Bronchus fibroblast of lung (primary cell): ENCODE results near the gene ZNF227. TPM values are rescaled to one million over a fixed set of nuclear protein-coding genes. Genes with fewer than 3 reads are reported as not detected.

Experiments
- total RNA-seq: library from RNA; depleted of rRNA; stranded (reverse); fragments of >200 nt; gene quantifications from 2 replicates; pipeline ENCODE4 v1.2.3, GENCODE V29; 2015

The ZNF227 gene
- total RNA-seq: 6.1 and 7.1 TPM in 2 replicates

GRCh38 chr19:44212250-44212865 lies at the start of gene ZNF227:
Gene ZNF227 (plus strand): TSS chr19:44212532. CDS start chr19:44217793, 5,261 bp downstream.

GRCh38 chr19:44164673-44165512 lies 47.4 kb upstream of the ZNF227 start, which contains the start of gene ZNF226:
Gene ZNF226 (plus strand): TSS chr19:44165100. CDS start chr19:44170081, 4,981 bp downstream.

Other genes starting within 250 kb of the ZNF227 start
- gene ZNF155, start 228.3 kb upstream of the ZNF227 start, total RNA-seq: 2.9 and 4.8 TPM in 2 replicates
- gene ZNF230, start 209.6 kb upstream of the ZNF227 start, total RNA-seq: 1.2 and 2.2 TPM in 2 replicates
- gene ZNF222, start 187.2 kb upstream of the ZNF227 start, total RNA-seq: 1.8 and 4.9 TPM in 2 replicates
- gene ZNF223, start 160.5 kb upstream of the ZNF227 start, total RNA-seq: 2.4 and 3.5 TPM in 2 replicates
- 0.74 and 1.0 TPM in 2 replicates for gene ZNF284, start 140.4 kb upstream of the ZNF227 start, total RNA-seq
- gene ZNF224, start 118.2 kb upstream of the ZNF227 start, total RNA-seq: 3.4 and 8.2 TPM in 2 replicates
- 1.5 and 2.4 TPM in 2 replicates for gene ZNF225, start 99.1 kb upstream of the ZNF227 start, total RNA-seq
- 2.4 and 3.1 TPM in 2 replicates for gene ZNF234, start 71.0 kb upstream of the ZNF227 start, total RNA-seq
- gene ZNF226, start 47.4 kb upstream of the ZNF227 start, total RNA-seq: 8.0 and 10.8 TPM in 2 replicates
- gene ZNF233, start 47.4 kb downstream of the ZNF227 start, total RNA-seq: 0.17 and 0.30 TPM in 2 replicates
- 0.45 and 1.3 TPM in 2 replicates for gene ZNF235, start 92.5 kb downstream of the ZNF227 start, total RNA-seq
- gene ZNF112, start 144.1 kb downstream of the ZNF227 start, total RNA-seq: 1.5 TPM in 2 replicates
- gene ZNF285, start 189.1 kb downstream of the ZNF227 start, total RNA-seq: 1.5 and 1.8 TPM in 2 replicates
- gene ZNF229, start 235.9 kb downstream of the ZNF227 start, total RNA-seq: 2.7 and 3.6 TPM in 2 replicates